H1 (cell line): ENCODE results near the gene CCDC171. TPM values are rescaled to one million over a fixed set of nuclear protein-coding genes. Genes with fewer than 3 reads are reported as not detected.

Experiments
- BRCA1 ChIP-seq: IDR thresholded peaks from 2 replicates; pipeline ENCODE4 v1.6.1; 2012; ENCODE audit warnings: low read depth, low read length, improper control_type of control experiment
- CHD1 ChIP-seq: IDR thresholded peaks from 2 replicates; pipeline ENCODE4 v1.6.1; 2012; ENCODE audit warnings: low read depth, low read length, improper control_type of control experiment
- NANOG ChIP-seq: IDR thresholded peaks from 2 replicates; pipeline ENCODE4 v1.6.1; 2011; ENCODE audit warnings: low read length, low read depth, mild to moderate bottlenecking, inconsistent platforms; ENCODE audit not compliant: insufficient read depth, poor library complexity, severe bottlenecking
- POLR2AphosphoS5 ChIP-seq: IDR thresholded peaks from 2 replicates; pipeline ENCODE4 v1.6.1; 2011; ENCODE audit warnings: low read depth, low read length
- SP4 ChIP-seq: IDR thresholded peaks from 2 replicates; pipeline ENCODE4 v1.6.1; 2012; ENCODE audit warnings: low read length, inconsistent platforms
- polyA plus RNA-seq, 7 experiments: library from polyadenylated mRNA; depleted of rRNA in 3 of 7; stranded (reverse) in 5 of 7; unstranded in 2 of 7; fragments of >200 nt in 5 of 7; fragments of 200-250 nt in 2 of 7; gene quantifications; 1 replicate in 5 of 7; 2 replicates in 1 of 7; 4 replicates in 1 of 7; pipeline versions ENCODE4 v1.2.1 to v1.2.3, GENCODE V29; 2011 to 2013; ENCODE audit warnings: missing spikeins in 2 of 7, mixed read lengths in 2 of 7
- total RNA-seq: library from RNA; stranded (reverse); fragmentation: NEBNext Ultra II Directional; extraction: Animal tissue kit (Norgen Biotek cat#: 25700); gene quantifications from 2 replicates; pipeline ENCODE4 v1.2.1, GENCODE V29; 2021

Gene CCDC171
- total and polyA plus RNA-seq, 2 of the 8 experiments (the other 6 are each of a cell fraction or from before 2014, with no cell fraction given), result 0.83 to 2.3 TPM

GRCh38 chr9:15729507-15729906 lies 176.7 kb downstream of the CCDC171 start (continued):
- TF ChIP-seq CHD1 (no peak), BRCA1 (no peak), SP4 (no peak), NANOG (no peak), POLR2AphosphoS5 (no peak)
